ENCODE data around the gene IFNA14. TPM values are rescaled to one million over a fixed set of nuclear protein-coding genes. Genes with fewer than 3 reads are reported as not detected.

IFNA14 gene
- total RNA-seq, 6 donors from 2014 or later: not detected

DNA sequence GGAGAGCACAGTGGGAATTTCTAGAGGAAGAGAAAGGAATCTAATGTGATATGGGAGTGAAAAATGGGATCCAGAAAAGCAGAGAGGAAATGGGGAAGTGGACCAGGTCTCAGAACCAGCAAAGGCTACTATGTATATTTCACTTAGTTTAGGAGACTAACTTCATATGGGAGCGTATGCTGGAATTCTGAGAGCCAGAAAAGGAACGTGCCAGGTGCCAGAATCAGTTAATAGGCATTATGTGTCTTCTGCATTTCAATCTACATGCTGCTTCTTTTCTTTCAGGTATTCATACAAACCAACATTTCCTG is 28.5 kb upstream of the IFNA14 start:
- Histone ChIP-seq H3K27ac (no peak overlapping the region), H3K36me3 (no peaks in the 10 kb centered on the region), H3K9me3 (no peaks in the 10 kb centered on the region), H3K4me3 (no peak overlapping the region), H3K27me3 (no peaks in the 10 kb centered on the region), H3K4me1 (no peaks in the 10 kb centered on the region)
- DNase-seq (no peak), ATAC-seq (ENCODE audit: low FRiP score in 2 of 2) (no peak)
- TF ChIP-seq EP300 (IDR thresholded peaks at IDR 0.05) (no peak), POLR2AphosphoS5 (IDR thresholded peaks at IDR 0.05) (no peak), POLR2A (IDR thresholded peaks at IDR 0.05) (no peak)
- TF ChIP-seq, protein P1, sequence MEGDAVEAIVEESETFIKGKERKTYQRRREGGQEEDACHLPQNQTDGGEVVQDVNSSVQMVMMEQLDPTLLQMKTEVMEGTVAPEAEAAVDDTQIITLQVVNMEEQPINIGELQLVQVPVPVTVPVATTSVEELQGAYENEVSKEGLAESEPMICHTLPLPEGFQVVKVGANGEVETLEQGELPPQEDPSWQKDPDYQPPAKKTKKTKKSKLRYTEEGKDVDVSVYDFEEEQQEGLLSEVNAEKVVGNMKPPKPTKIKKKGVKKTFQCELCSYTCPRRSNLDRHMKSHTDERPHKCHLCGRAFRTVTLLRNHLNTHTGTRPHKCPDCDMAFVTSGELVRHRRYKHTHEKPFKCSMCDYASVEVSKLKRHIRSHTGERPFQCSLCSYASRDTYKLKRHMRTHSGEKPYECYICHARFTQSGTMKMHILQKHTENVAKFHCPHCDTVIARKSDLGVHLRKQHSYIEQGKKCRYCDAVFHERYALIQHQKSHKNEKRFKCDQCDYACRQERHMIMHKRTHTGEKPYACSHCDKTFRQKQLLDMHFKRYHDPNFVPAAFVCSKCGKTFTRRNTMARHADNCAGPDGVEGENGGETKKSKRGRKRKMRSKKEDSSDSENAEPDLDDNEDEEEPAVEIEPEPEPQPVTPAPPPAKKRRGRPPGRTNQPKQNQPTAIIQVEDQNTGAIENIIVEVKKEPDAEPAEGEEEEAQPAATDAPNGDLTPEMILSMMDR (IDR thresholded peaks at IDR 0.05): no peak
- 42 to 65% methylated on average over 2 of the region's 2 CpGs for WGBS, 2 donors

DNA sequence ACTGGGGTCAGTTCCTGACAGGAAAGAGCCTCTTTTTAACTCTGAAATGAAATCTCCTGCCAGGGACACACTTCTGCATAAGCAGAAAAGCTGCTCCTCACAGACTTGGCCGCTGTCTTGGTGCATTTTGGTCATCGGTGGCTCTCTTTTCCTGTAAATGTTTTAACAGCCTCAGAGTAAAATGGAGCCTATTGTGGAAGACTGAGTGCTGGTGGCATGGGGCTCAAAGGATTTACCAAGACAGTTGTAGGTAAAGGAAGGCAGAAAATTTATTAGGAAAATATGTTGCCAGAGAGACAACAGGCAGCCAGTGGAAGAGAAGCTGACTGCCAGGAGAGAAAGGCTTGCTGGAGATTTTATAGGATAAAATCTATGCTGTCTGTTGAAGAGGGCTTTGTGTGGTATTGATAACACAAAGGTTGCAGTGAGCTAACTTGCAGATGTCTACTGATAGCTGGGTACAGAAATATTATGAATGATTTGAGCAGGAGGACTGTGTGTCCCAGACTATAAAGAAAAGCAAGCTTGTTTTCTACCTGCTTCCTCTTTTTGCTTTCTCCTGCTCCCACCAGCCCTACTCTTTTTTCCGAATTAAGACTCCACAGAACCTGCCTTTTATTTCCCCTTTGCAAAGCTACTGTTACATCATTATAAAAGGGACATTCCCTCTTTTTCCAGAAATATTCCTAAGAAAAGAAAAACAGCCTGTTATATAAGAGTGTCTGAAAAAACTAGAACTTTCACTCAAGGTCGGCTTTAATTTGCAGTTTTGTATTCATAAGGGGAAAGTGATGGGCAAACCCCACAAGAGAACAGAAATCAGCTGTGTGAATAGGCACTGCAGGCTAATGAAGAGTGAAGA is 27.9 kb upstream of the IFNA14 start:
- DNase-seq (no peak), ATAC-seq (ENCODE audit: low FRiP score in 2 of 2) (no peak)
- WGBS, 2 donors: 52 to 54% methylated on average over 4 of the region's 4 CpGs
- TF ChIP-seq, protein P1 (IDR thresholded peaks at IDR 0.05): no peak
- no peak for TF ChIP-seq POLR2AphosphoS5 (IDR thresholded peaks at IDR 0.05)
- no peak for TF ChIP-seq EP300 (IDR thresholded peaks at IDR 0.05)
- no peak for TF ChIP-seq POLR2A (IDR thresholded peaks at IDR 0.05)
- no peaks in the 10 kb centered on the region for H3K9me3 ChIP-seq
- H3K27me3 ChIP-seq: no peaks in the 10 kb centered on the region
- H3K36me3 ChIP-seq: no peaks in the 10 kb centered on the region
- no peak overlapping the region for H3K27ac ChIP-seq
- H3K4me3 ChIP-seq: no peak overlapping the region
- no peaks in the 10 kb centered on the region for H3K4me1 ChIP-seq

DNA sequence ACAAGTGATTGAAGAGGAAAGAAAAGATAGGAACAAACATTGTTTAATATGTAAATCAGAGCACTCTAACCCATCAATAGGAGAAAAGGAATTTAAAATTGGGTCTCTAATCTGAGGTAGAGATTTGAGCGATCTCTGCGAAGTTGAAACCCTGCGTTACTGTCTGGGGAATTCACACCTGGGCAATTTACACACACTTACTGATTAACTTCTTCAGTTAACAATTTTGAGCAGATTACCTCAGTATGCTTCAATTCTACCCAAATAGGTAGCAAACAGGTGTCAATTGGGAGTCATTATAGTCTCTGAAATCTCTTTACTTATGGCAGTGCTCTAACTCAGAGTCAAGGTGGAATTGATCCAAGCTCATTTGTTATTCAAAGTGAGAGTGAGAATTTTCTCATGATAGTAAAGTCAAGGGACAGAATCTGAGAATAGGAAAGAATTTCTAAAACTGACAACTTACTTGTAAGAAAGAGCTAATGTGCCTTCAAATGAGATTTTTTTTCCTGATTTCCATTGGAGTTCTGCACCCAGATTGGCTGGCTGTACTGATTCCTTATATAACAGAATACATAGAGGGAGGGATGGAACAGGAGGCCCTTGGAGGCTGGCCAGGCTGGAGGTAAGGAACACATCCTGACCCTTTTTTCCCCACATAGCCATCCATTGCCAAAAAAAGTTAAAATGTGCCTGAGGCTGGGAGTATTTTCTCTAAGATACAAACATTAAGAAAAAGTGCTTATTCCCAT is 27.1 kb upstream of the IFNA14 start:
- H3K4me3 ChIP-seq: no peak overlapping the region
- DNase-seq (no peak), ATAC-seq (ENCODE audit: low FRiP score in 2 of 2) (no peak)
- 52 to 63% methylated on average over 3 of the region's 3 CpGs for WGBS, 2 donors
- H3K27ac ChIP-seq: no peak overlapping the region
- no peaks in the 10 kb centered on the region for H3K4me1 ChIP-seq
- H3K9me3 ChIP-seq: no peaks in the 10 kb centered on the region
- no peaks in the 10 kb centered on the region for H3K36me3 ChIP-seq
- no peaks in the 10 kb centered on the region for H3K27me3 ChIP-seq
- TF ChIP-seq POLR2AphosphoS5 (IDR thresholded peaks at IDR 0.05) (no peak), EP300 (IDR thresholded peaks at IDR 0.05) (no peak), POLR2A (IDR thresholded peaks at IDR 0.05) (no peak)
- TF ChIP-seq, protein P1 (IDR thresholded peaks at IDR 0.05): no peak

DNA sequence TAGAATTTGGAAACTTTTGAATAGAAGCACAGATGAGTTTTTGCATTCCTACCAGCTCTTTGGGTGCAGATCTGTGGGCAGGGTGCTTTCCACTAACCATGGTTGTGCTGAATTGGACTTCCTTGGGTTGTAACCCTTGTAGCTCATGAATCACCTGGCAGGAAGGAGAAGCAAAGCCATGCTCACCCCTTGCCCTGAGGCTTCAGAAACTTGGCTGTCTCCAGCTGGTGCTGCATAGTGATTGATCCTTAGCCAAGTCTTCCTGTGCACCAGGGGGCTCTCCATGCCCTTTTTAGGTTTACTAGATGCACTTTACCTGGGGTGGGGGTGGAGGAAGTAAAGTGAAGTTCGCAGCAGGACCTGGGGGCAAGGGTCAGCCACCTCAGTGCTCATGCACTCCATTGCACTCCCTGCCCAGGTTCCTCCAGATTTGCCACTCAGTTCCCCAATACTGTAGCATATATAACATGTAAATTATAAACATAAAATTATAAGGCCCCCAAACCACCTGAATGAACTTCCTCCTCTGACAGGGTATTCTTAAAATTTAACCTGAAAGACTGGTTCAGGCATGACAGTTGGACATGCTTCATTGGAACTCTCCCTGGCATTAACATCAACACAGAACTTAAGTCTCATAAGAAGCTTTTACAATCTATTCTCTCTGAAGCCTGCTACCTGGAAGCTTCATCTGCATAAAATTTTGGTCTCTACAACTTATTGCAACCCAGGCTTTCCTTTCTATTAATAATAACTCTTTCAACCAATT is 25.8 kb upstream of the IFNA14 start:
- Histone ChIP-seq H3K9me3 (no peaks in the 10 kb centered on the region), H3K4me3 (no peak overlapping the region), H3K27ac (no peak overlapping the region), H3K36me3 (no peaks in the 10 kb centered on the region), H3K27me3 (no peaks in the 10 kb centered on the region), H3K4me1 (no peaks in the 10 kb centered on the region)
- 56 to 86% methylated on average over 1 of the region's 1 CpG for WGBS, 2 donors
- TF ChIP-seq POLR2A (IDR thresholded peaks at IDR 0.05) (no peak), POLR2AphosphoS5 (IDR thresholded peaks at IDR 0.05) (no peak), EP300 (IDR thresholded peaks at IDR 0.05) (no peak)
- TF ChIP-seq, protein P1 (IDR thresholded peaks at IDR 0.05): no peak
- DNase-seq: no peak
- no peak for ATAC-seq (ENCODE audit: low FRiP score in 2 of 2)

All from upper lobe of left lung (tissue), 6 donors.